Spleen (tissue), 11 donors: Measurements from ENCODE around the gene KCNIP2. TPM values are rescaled to one million over a fixed set of nuclear protein-coding genes. Genes with fewer than 3 reads are reported as not detected.
A peak's percentile ranks its signal among the peaks of the same experiment; 100 is the strongest.

Source experiments
- DNase-seq: peaks from one replicate; pipeline ENCODE4 v3.0.0-alpha.2; 2020
- H3K27ac ChIP-seq, 8 donors: fragments of 200-600 bp; sonication (generic) in 7 of 8; 1 replicate in 4 of 8; 2 replicates in 4 of 8; pipeline versions ENCODE4 v1.5.0 to v1.8.0; 2016 to 2021; ENCODE audit warnings: inconsistent platforms in 4 of 8, mild to moderate bottlenecking in 4 of 8, moderate library complexity in 1 of 8
- H3K27me3 ChIP-seq, 7 donors: fragments of 200-600 bp; sonication (generic) in 6 of 7; replicated peaks in 1 of 7; 1 replicate in 4 of 7; 2 replicates in 3 of 7; pipeline versions ENCODE4 v1.5.0 to v1.8.0; 2016 to 2021; ENCODE audit warnings: inconsistent platforms in 3 of 7, mild to moderate bottlenecking in 1 of 7
- H3K36me3 ChIP-seq, 6 donors: fragments of 200-600 bp; sonication (generic) in 5 of 6; 1 replicate in 4 of 6; 2 replicates in 2 of 6; pipeline versions ENCODE4 v1.5.0 to v1.8.0; 2016 to 2021; ENCODE audit warnings: inconsistent platforms in 2 of 6
- H3K4me1 ChIP-seq, 6 donors: fragments of 200-600 bp; sonication (generic) in 5 of 6; 1 replicate in 3 of 6; 2 replicates in 3 of 6; pipeline versions ENCODE4 v1.5.0 to v1.8.0; 2016 to 2021; ENCODE audit warnings: inconsistent platforms in 3 of 6
- H3K4me3 ChIP-seq, 8 donors: fragments of 200-600 bp; sonication (generic) in 7 of 8; 1 replicate in 4 of 8; 2 replicates in 4 of 8; pipeline versions ENCODE4 v1.5.0 to v1.8.0; 2016 to 2021; ENCODE audit warnings: inconsistent platforms in 4 of 8, mild to moderate bottlenecking in 4 of 8, moderate library complexity in 2 of 8
- H3K9me3 ChIP-seq, 8 donors: fragments of 200-600 bp; sonication (generic) in 7 of 8; 1 replicate in 4 of 8; 2 replicates in 4 of 8; pipeline versions ENCODE4 v1.5.0 to v1.8.0; 2016 to 2021; ENCODE audit warnings: inconsistent platforms in 4 of 8
- CTCF ChIP-seq, 11 experiments: fragments of 200-600 bp in 7 of 11; fragments of 450-650 bp in 4 of 11; sonication (generic) in 4 of 11; IDR thresholded peaks in 8 of 11; conservative IDR thresholded peaks in 3 of 11; 1 replicate in 7 of 11; 2 replicates in 4 of 11; pipeline versions ENCODE4 v1.4.0 to v1.8.0; 2016 to 2021; ENCODE audit warnings: antibody characterized with exemption in 11 of 11, inconsistent platforms in 4 of 11, mild to moderate bottlenecking in 1 of 11
- POLR2A ChIP-seq, 3 donors: fragments of 450-650 bp; IDR thresholded peaks; one replicate each; pipeline ENCODE4 v1.5.1; 2017; ENCODE audit warnings: antibody characterized with exemption in 3 of 3, mild to moderate bottlenecking in 1 of 3
- POLR2AphosphoS5 ChIP-seq, 3 donors: sonication (generic); formaldehyde crosslinking; IDR thresholded peaks; one replicate each; pipeline ENCODE4 v1.5.1; 2017; ENCODE audit warnings: antibody characterized with exemption in 3 of 3
- WGBS, 5 donors: extraction: QIAGEN DNeasy Blood & Tissue Kit in 3 of 5; methylation state at CpG; one replicate each; pipeline versions ENCODE4 v1.1.5 to v1.1.7; 2013 to 2018; 5-methylcytosine and 5-hydroxymethylcytosine counted together
- intact Hi-C: fragments of 100-400 bp; cut with DNase I; formaldehyde crosslinking; loops from one replicate; pipeline ENCODE4 v1.15.0; 2023; ENCODE audit warnings: low total_unique reads
- polyA plus RNA-seq, 3 donors: library from polyadenylated mRNA; stranded (reverse); fragments of 200-250 nt; gene quantifications; one replicate each; pipeline ENCODE4 v1.2.1, GENCODE V29; 2013
- total RNA-seq, 7 donors: library from RNA; depleted of rRNA in 3 of 7; stranded (reverse); fragments of >200 nt in 3 of 7; fragmentation: NEBNext Ultra II Directional in 4 of 7; extraction: Animal tissue kit (Norgen Biotek cat#: 25700) in 4 of 7; gene quantifications; one replicate each; pipeline versions ENCODE4 v1.1.0 to v1.2.1, GENCODE V29; 2016 to 2021
- donor health status: healthy with polysubstance abuse.
- donor health status: DM: no; HTN: no; CAD: no; lungs with moderate emphysema.
- donor health status: DM: no; HTN: no; CAD: no.
- donor health status: Bipolar disorder and iron deficiency.
- donor health status: healthy.
- donor health status: DM: no; HTN: no; CAD: no.
- donor health status: DM: yes; HTN: yes; CAD: no.

KCNIP2 gene
- total and polyA plus RNA-seq, 10 donors, result 1.00 to 8.6 (median 5.2) TPM

GRCh38 chr10:101888251-101888949 is 44.8 kb upstream of the KCNIP2 start:
- no peak for DNase-seq
- intact Hi-C loops, result loop anchor here (5.0 kb wide), 1 partner anchor 124 kb away; no protein-coding TSS in a partner anchor
- WGBS, 5 donors, result 53 to 78% (median 74%) methylated on average over 2 of the region's 2 CpGs

GRCh38 chr10:101887775-101888174 is 44.2 kb upstream of the KCNIP2 start:
- peaks cover 0 to 38% (median 10%) of the 10 kb centered on the region in 6 donors for H3K4me1 ChIP-seq
- no peak overlapping the region for H3K4me3 ChIP-seq
- intact Hi-C loops, result loop anchor here (5.0 kb wide), 1 partner anchor 125 kb away; no protein-coding TSS in a partner anchor
- WGBS, 5 donors, result 85 to 96% (median 87%) methylated on average over 5 of the region's 5 CpGs
- DNase-seq, result no peak
- H3K9me3 ChIP-seq, result no peaks in the 10 kb centered on the region
- no peak overlapping the region for H3K27ac ChIP-seq
- no peak for TF ChIP-seq POLR2AphosphoS5 (IDR thresholded peaks at IDR 0.05)
- no peak for TF ChIP-seq CTCF (IDR thresholded peaks at IDR 0.05 in 8 of 11, conservative IDR thresholded peaks at IDR 0.05 in 3 of 11)
- TF ChIP-seq POLR2A (IDR thresholded peaks at IDR 0.05), result no peak
- no peaks in the 10 kb centered on the region for H3K27me3 ChIP-seq
- peaks cover 0 to 49% (median 0%) of the 10 kb centered on the region in 6 donors for H3K36me3 ChIP-seq

More at GRCh38 chr10:101888251-101888949, 44.8 kb upstream of the KCNIP2 start:
- TF ChIP-seq POLR2A (IDR thresholded peaks at IDR 0.05) (no peak), CTCF (IDR thresholded peaks at IDR 0.05 in 8 of 11, conservative IDR thresholded peaks at IDR 0.05 in 3 of 11) (no peak), POLR2AphosphoS5 (IDR thresholded peaks at IDR 0.05) (no peak)
- H3K27me3 ChIP-seq, result no peaks in the 10 kb centered on the region
- peaks cover 0 to 41% (median 12%) of the 10 kb centered on the region in 6 donors for H3K4me1 ChIP-seq
- H3K36me3 ChIP-seq, result peaks cover 0 to 44% (median 0%) of the 10 kb centered on the region in 6 donors
- H3K4me3 ChIP-seq, result no peak overlapping the region
- H3K27ac ChIP-seq, result peak overlapping the region in 1 of 8 donors; percentile 23
- H3K9me3 ChIP-seq, result no peaks in the 10 kb centered on the region

DNA sequence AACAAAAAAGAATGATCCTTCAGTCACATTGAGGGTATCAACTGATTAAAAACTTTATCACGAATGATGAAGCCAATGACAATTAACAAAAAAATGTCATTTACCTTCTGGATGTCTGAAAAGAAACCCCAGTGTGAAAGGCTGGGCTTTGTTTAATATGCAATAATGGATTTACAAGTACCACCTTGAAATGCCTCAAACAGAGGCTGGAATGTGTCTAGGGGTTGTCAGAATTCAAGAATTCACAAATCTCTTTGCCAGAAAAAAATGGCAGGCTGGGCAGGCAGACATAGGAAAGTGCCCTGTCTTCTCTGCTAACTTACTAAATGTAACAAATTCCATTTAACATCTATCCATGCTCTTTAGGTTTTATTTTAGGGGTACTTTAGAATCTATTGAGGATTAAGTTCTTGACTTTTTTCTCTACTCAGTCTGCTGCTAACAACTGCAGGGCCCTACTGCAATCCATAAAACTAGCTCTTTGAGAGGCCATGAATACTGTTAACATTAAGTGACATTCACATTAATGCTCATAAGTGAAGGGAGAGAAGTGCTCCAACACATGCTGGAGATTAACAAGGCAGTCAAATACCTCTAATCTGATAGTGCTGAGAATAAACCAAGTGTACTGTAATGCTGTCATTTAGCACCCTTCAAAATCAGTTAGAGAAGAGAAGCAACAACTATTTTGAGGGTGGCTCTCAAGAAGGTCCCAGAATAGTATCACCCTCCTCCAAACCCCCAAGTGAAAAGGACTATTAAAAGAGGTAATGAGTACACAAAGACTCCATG is 43.1 kb upstream of the KCNIP2 start:
- H3K27ac ChIP-seq, result no peak overlapping the region
- WGBS, 5 donors, result 90 to 97% (median 97%) methylated on average over 1 of the region's 1 CpG
- no peak for DNase-seq
- H3K36me3 ChIP-seq, result peaks cover 0 to 49% (median 0%) of the 10 kb centered on the region in 6 donors
- no peak overlapping the region for H3K4me3 ChIP-seq
- no peaks in the 10 kb centered on the region for H3K9me3 ChIP-seq
- TF ChIP-seq POLR2A (IDR thresholded peaks at IDR 0.05) (no peak), CTCF (IDR thresholded peaks at IDR 0.05 in 8 of 11, conservative IDR thresholded peaks at IDR 0.05 in 3 of 11) (no peak), POLR2AphosphoS5 (IDR thresholded peaks at IDR 0.05) (no peak)
- no peaks in the 10 kb centered on the region for H3K27me3 ChIP-seq
- peaks cover 0 to 38% (median 10%) of the 10 kb centered on the region in 6 donors for H3K4me1 ChIP-seq
- intact Hi-C loops, result loop anchor here (5.0 kb wide), 1 partner anchor 126 kb away; no protein-coding TSS in a partner anchor
